HG02852 (cell line): Measurements from ENCODE around the gene NOX3.
A peak's percentile ranks its signal among the peaks of the same experiment; 100 is the strongest.

Experiments
- ATAC-seq: cut with Tn5 transposase; IDR thresholded peaks from one replicate; pipeline ENCODE4 v1.9.1; 2021; ENCODE audit warnings: mild to moderate bottlenecking, moderate library complexity; ENCODE audit not compliant: unreplicated experiment

Gene NOX3

DNA sequence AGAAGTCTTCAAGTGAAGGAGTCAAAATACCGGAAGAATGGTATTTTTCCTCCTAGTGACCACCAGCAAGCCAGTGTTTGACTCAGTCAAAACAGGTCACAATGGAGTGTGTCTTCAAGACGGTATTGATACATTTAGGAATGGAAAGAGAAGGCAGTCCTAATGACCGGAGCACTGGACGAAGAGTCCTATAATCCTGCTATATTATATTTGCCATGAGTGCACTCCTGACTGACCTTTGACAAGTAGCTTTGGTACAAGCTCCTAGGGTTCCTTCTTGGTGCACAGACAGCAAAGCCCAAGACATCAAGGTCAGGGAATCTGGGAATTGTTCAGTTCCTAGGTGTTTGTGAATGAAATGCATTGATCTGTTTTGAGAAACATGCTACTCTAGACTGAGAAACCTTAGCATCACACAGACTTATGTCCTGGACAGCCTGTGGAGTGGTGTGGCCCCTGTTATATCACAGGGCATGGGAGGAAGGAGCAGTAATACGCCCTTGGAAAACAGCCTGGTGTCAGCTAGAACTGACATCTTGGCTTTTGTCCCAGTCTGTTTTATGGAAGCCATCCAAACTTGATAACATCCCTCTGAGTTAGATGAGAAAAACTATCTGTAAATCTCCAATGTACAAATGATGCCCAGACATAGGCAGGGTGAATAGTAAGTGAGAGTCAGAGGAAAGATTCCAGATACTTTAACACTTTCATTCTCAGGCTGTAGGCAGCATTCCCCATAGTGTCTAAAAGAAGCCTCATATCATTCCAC lies 18.5 kb downstream of the NOX3 start:
- ATAC-seq: no peak

DNA sequence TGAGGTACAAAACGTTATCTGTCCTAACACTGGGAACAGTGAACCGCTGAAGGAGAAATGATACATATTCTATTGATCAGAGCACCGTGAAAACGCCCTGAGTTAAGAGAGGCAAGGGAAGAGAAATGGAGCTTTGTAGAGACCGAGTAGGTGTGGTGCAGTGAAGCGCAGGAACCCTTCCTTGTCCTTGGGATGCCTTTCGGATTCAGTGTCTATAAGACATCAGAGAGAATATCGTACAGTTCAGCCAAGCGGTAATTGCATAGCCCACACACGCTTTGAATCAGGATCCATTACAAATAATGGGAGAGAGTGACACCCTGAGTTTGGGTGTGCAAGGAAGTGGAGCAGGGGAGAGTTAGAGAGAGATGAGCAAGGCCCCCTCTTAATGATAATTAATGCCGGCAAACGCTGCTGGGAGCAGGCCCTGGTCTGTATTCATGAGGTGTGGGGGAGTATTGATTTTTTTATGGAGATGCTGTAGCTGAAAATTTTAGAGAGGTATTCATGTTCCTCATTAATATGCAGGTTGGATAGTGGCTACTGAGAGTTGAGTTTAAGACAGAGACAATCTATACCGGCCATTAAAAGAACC lies 20.7 kb downstream of the NOX3 start:
- no peak for ATAC-seq

DNA sequence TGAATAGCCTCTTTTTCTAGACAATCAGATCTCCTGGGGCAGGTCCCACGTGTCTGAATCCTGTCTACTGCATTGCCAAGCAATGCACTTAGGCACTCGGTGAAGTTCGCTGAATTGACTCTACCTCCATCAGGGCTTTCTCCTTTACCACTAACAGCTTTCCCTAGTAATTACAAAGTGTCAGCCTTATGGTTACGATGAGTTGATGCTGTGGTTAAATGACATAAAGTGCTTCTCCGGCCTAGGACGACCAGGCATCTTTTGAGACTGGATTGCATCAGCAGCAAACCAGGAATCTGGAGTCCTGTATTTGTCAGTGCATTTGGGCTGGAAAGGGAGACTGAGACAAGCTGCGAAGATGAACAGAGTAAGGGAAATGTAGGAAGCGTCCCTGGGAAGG lies 21.5 kb downstream of the NOX3 start:
- ATAC-seq: no peak

DNA sequence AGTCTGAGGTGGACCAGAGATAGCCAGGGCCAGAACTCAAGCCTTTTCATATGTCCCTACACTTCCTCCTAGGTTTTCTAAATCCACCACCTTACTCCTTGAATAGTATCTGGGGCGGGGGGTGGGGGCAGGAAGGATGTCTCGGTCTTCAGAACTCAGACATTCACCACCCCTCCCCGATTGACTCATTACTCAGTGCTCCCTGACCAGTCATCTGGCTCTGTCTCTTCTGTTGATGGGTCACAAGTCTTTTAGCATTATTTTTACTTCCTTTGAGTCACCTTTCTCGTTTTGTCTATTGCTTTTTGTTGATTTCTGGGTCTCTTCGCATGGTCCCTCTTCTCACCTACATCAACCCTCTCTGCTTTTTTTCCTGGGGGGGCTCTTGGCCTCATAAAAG lies 23.3 kb downstream of the NOX3 start:
- no peak for ATAC-seq

DNA sequence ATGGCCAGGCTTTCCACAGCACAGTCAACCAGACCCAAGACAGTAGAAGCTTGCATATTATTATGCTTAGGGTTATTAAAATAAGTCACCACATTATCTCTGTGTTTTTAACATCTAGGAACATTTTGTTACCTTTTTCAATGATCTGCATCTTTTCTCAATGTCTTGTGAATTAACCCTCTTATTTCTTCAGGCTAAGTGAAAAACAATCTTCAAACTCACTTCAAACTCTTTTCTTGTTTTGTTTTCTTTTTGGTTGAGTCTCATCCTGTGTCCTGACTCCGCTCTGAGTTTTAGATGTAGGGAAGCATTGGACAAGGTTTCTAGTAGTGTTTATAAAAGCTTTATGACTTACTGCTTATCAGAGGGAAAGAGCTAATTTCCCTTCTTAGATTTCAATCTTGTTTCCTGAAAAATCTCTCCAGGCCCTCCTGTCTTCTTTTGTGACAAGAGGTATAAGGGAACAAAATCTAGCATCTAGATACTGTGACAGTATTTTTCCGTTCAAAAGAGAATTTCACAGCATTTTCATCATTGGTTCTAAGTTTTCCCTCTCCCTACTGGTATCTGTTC lies 26.2 kb downstream of the NOX3 start:
- no peak for ATAC-seq

DNA sequence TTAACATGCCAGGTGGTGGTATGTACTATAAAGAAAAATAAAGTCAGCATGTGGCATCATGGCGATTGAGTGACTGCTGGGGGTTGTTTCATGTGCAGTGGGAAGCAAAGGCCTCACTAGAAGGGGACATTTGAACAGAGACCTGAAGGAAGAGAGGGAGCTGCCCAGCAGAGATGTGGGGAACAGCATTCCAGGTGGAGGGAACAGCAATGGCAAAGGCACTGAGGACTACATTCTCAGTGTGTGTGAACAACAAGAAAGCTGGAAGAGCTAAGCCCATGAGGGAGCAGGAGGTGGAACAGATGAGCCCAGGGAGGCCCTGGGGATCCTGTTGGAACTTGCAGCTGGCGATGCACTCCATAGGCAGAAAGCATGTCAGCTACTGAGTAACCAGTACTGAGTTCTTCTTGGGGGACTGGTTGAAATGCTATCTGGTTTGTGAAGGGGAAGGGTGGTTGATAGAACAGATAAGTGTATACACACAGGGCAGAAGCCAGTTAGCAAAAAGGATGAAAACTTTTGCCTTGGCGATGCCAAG lies 29.2 kb downstream of the NOX3 start:
- ATAC-seq: no peak

DNA sequence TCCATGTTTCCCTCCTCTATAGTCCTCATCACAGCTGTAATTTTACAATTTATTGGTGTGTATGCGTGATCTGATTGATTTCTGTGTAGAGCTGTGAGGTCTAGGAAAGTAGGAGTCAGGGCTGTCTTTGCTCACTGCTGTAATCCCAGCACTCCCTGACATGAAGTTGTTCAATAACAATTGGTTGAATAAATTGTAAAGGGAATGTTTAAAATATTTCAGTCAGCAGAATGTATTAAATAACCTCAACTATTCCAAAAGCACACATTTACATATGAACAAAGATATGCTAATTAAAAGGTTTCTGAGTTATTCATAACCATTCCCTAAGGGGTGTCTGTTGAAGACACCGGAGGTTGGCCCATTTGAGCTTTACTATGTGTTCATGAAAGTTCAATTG lies 31.5 kb downstream of the NOX3 start:
- ATAC-seq: no peak

DNA sequence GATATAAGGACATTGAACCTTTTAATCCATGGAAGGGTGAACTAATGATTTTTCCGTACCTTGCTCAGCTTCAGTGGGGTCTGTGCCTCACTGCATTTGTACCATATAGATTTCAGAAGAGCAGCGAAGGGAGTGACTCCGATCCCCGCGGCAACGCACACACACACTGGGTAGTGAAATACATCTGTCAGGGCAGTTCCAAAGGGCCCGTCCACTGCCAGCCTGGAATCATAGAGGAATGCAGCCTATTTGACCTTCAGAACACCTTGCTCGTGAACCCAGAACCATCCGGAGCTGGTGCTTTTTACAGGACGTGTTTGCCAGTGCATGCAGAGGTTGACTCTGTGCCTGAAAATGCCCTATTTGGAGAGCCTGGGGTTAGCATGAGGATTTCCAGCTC lies 33.0 kb downstream of the NOX3 start:
- no peak for ATAC-seq

DNA sequence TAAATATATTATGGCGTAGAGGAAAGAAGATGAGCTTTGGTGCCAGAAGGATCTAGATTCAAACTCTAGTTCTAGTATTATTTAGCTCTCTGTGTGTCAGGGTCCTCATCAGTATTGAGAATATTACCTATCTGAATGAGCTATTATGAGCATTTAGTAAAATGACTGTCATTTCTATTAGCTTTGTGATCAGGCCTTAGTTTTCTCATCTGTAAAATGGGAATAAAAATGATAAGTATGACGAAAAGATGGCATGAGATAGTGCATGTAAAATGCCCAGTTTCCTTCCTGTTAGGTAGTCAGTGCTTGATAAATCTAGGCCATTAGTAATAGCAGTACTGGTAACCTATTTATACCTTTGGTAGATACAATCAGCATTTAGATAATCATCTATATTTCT lies 35.1 kb downstream of the NOX3 start:
- no peak for ATAC-seq

DNA sequence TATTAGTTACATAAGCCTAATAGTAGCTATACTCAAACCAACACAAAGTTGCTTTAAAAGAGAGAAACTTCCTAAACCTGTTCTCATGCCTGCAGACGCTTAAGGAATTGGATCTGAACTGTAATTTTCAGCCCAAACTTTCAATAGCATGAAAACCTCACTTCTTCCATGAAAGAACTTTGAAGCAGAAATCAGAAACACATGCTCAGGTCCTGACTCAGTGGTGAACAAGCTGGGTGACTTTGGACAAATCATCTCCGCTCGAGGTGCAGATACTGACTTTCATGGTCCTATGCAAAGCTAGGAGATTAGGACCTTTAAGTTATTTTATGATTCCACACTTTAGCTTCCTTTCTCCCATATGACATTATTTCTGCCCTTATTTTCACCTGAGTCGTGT lies 36.5 kb downstream of the NOX3 start:
- ATAC-seq: no peak

DNA sequence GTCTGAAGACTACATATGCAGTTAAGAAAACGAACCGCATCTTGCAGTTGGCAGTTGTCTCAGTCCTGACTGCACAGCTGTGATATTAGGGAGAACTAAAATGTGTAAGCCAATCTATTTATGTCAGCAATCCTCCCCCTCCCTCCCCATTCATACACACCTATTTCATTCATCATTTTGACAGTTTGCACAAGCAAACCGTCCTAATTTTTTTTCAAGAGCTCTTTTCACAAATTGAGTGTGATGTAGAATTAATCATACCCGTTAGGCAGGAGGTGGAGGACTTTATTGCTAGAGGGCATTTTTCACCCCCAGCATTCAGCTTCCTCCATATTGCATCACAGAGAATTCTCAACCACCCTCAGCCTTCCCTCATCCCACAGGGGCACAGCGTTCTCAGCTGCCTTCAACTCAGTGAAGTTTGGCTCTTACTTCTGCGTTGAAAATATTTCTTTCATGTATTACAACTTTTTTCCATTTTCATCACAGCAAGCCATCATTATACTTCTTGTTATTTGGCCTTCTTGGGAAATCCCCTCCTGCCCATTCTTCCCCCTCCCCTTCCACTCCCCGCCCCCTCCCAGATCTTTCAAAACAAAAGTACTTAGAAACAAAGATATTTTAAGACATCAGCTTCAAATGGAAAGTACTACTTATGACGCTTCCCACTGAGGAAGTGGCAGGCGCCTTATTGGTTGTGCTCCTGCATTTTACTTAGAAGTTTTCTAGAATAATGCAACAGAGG lies 37.5 kb downstream of the NOX3 start:
- ATAC-seq: peak; percentile 62

DNA sequence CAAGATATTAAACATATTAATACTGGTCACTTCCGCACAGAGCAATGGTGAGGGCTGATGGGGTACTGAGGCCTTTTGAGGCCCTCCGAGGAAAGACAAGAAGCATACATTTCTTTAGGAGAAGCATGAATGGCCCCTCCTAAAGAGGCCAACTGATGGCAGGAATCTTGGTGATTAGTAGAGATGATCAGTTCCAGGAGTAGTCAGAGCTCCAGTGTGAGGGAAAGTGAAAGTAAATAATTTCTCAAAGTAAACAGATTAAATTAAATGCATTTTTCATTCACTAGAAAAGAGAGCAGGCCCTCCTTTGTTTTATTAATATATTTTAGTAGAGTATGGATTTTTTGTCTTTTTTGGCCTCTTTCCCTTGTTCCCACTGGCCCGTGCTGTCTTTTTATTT lies 38.2 kb downstream of the NOX3 start:
- no peak for ATAC-seq

DNA sequence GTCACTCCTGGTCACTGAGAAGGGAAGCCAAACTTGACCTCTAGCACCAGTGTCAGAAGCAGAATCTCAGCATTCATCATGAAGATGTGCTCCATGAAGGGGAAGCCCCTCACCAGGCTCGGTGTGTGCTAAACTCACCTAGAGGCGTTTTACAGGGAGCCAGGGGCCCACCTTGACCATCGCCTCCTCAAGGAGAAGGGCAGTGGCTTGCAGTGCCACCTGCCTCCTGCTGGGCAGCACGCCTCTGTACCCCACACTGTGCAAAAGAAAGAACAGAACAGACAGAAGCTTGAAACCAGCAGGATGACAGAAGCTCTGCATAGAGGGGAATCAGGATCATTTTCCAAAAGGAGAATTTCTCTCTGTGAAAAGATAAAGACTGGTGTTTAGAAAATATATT lies 39.7 kb downstream of the NOX3 start:
- ATAC-seq: no peak

DNA sequence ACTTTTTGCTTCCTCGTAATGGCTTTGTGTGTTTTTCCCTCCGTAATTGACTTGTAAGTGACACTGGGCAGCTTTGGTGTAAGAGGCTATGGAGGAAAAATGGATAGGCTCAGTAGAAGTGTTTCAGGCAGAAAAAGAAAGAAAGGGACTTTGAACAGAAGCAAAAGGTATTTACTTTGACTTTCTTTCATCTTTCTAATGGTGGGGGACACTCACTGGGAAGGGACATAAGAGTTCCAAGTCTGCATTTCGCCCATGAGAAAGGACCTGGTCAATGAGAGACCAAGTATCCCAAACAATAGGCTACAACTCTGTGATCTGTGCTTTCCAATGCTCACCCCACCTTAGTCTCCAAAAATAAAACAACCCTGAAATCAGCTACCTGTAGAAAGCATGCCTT lies 41.6 kb downstream of the NOX3 start:
- no peak for ATAC-seq

DNA sequence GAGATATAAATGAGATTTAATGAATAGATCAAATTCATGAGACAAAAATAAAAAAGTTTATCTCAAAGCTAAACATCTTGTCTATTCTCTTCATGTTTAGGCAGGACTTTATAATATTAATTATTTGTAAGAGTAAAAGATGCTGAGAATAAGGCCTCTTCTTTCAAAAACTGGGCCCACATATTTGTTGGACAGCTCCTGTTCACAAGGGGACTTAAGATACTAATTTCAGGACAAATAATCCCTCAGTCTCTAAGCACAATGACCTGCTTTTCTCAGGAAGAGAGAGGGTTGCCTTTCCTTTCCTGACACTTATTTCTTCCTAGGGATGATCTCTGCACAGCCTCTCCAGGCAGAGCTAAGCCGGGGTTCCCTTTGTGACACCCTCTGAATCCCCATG lies 43.3 kb downstream of the NOX3 start:
- ATAC-seq: no peak

DNA sequence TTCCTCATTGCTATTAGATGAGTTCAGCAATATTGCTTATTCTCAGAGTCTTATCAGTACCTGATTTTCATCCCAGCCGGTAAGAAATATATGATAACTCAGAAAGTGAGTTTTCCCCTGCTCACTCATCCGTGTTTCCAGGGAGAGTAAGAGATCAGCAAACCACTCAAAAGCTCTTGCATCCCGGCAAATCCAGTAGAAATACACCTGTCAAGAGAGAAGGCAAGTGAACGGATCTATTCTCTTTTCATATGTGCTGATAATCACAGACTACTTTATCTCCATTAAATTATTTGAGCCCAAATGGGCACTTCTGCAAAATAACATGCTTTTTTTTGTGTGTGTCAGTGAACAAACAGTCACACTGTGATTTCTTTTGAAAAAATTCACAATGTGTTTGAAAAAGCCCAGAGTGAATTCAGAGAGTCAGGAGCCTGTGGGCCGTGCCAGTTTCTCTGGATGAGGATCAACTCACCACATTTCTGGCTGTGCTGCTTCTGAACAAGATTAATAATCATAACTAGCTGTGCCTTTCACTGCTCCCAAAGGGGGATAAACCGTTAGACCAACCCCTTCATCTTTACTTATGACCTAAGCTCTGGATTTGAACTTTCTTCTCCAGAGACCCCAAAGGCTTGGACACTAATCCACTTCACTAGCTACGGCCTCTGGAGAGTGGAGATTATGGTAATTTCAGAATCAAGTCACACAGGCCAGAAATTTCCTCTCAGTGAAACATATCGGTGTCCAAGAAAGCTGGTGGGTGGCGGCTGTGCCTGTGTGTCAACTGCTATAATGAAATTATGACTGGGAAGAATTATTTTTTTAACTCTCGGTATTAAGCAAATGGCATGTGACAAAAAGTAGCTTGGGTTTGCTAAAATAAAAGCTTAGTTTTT lies 44.2 kb downstream of the NOX3 start:
- ATAC-seq: no peak

DNA sequence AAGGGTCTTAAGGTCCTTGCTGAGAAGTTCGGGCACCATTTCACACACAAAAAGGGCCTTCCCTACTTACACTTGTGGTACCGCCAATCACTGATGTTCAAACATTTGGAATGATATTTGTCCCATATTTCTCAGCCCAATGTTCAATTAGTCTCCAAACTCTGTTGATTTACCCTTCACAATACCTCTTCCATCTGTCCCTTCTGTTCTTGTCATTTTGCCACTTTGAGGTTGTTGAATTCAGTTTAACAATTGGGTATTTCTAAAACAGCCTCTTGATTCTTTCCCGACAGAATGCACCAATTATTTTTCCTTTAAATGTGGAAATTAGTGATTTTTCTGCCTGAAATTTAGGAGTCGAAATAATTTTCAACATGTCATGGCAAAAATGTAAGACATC lies 46.2 kb downstream of the NOX3 start:
- no peak for ATAC-seq

DNA sequence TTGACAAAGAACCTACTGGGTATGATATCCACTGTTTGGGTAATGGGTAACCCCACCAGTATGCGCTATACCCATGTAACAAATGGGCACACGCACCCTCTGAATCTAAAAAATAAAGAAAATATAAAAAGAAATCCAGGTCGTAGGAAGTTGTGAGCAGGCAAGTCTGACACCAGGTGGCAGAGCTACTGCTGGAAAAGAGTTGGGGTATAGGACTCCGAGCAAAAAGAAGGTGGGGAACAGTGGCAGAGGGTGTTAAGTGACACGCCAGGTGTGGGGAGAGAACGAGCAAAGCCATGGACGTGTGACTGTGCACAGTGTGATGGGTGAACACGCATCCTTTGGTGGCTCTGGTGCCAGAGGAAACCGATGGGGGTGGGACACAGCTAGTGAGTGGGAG lies 46.7 kb downstream of the NOX3 start:
- ATAC-seq: no peak

DNA sequence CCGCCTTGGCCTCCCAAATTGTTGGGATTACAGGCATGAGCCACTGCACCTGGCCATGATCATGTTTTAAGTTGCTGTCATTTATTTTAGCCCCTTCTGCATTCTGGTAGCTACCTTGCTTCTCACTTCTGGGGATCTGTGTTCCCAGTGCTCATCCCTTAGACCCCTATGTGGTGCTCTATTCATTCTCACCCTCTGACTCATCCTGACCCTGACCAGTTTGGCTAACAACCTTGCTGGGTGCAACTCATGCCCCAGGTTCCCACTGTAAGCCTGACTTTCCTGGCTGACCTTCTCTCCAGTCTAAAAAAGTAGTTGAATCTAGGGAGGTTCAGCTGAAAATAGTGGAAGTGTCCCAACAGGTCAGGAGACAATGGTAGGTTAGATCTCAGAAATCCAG lies 47.4 kb downstream of the NOX3 start:
- no peak for ATAC-seq

DNA sequence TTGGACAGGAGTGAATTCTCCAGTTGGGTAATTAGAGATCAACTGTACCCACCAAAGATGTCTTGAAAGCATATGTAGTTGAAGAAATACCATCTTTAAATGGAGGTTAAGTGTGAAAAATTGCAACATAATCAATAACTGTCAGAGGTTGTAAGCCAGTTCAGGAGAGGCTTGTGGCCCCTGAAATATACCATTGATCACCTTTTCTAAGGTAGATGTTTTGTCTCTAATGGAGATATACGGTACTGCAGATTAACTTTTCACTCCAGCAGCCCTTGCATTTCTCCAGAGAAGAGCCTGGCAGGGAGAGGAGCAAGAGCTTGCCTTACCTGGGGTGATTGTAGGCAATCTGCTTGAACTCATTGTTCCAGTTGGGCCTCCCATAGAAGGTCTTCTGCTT lies 48.8 kb downstream of the NOX3 start:
- ATAC-seq: no peak

DNA sequence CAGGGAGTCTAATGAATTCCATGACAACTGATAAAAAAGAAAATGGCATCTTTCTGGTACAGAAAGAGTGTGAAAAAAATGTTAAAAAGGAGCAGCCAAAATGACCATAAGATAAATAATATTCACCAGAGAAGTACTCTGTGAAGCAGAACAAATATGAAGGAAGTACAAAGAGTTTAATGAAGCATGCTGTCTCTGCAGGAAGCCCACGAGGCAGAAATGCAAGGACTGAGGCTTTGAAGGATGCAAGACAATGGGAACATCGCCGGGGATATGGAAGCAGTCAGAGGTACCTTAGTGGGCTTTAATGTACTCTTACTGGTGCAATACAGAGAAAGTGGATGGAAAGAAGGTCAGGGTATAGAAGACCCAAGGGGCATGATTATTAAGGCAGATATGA lies 50.7 kb downstream of the NOX3 start:
- no peak for ATAC-seq
